Hepatocyte (in vitro differentiated cells): ENCODE measurements around the gene FLT4.

Experiments used
- CTCF ChIP-seq: fragments of 200-600 bp; sonication (generic); IDR thresholded peaks from 2 replicates; pipeline ENCODE4 v1.5.1; 2016; ENCODE audit warnings: antibody characterized with exemption, mild to moderate bottlenecking; ENCODE audit not compliant: poor library complexity
- EZH2phosphoT487 ChIP-seq: fragments of 200-600 bp; sonication (generic); IDR thresholded peaks from one replicate; pipeline ENCODE4 v1.6.1; 2018; ENCODE audit warnings: antibody characterized with exemption, mild to moderate bottlenecking, low read depth, moderate library complexity; ENCODE audit not compliant: unreplicated experiment, severe bottlenecking

- TF ChIP-seq CTCF, result no peak
- no peak for TF ChIP-seq EZH2phosphoT487
Measured at GRCh38 chr5:180640611-180640860, 8.9 kb downstream of the FLT4 start.
